ENCODE results near the gene TLCD1. TPM values are rescaled to one million over a fixed set of nuclear protein-coding genes. Genes with fewer than 3 reads are reported as not detected.

Gene TLCD1
- total and polyA plus RNA-seq, 10 donors: 0.97 to 3.5 (median 2.3) TPM; not detected in 1

DNA sequence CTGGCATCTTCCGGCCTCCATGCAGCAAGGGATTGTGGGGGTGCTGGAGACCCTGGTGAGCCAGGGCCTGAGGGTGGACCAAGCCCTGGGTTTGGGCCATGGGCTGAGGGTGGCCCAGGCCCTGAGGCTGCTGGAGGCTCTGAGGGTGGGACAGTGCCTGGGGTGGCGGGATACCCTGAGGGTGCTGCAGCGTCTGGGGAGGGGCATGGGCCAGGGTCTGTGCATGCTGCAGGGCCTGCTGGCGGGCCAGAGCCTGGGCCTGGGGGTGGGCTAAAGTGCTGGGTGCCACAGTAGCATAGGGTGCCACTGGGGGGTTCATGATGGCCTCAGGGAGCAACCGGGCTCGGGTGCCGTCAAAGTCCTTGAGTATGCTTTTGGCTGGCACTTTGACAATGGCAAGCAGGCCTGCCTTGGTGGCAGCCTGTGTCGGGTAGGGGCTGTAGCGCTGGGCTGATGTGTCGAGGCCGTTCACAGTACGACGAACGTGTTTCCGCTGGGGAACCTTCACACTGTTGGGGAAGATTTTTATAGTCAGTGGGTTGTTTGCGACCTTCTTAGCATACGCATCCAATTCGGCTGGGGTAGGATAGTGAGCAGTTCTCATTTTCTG lies 33.3 kb upstream of the TLCD1 start:
- TF ChIP-seq, protein P1, sequence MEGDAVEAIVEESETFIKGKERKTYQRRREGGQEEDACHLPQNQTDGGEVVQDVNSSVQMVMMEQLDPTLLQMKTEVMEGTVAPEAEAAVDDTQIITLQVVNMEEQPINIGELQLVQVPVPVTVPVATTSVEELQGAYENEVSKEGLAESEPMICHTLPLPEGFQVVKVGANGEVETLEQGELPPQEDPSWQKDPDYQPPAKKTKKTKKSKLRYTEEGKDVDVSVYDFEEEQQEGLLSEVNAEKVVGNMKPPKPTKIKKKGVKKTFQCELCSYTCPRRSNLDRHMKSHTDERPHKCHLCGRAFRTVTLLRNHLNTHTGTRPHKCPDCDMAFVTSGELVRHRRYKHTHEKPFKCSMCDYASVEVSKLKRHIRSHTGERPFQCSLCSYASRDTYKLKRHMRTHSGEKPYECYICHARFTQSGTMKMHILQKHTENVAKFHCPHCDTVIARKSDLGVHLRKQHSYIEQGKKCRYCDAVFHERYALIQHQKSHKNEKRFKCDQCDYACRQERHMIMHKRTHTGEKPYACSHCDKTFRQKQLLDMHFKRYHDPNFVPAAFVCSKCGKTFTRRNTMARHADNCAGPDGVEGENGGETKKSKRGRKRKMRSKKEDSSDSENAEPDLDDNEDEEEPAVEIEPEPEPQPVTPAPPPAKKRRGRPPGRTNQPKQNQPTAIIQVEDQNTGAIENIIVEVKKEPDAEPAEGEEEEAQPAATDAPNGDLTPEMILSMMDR (IDR thresholded peaks at IDR 0.05 in 8 of 11, conservative IDR thresholded peaks at IDR 0.05 in 3 of 11): no peak
- no peak for TF ChIP-seq POLR2AphosphoS5 (IDR thresholded peaks at IDR 0.05)
- 94 to 98% (median 96%) methylated on average over 15 to 18 of the region's 18 CpGs for WGBS, 5 donors
- H3K27ac ChIP-seq: no peak overlapping the region
- intact Hi-C loops (cut with DNase I; ENCODE audit: low total_unique reads): no loop called here
- peaks cover 12 to 39% (median 27%) of the 10 kb centered on the region in 6 donors for H3K4me1 ChIP-seq
- peak; percentile 68 for DNase-seq
- H3K27me3 ChIP-seq (replicated peaks in 1 of 7): no peaks in the 10 kb centered on the region
- H3K36me3 ChIP-seq: peaks cover 0 to 76% (median 23%) of the 10 kb centered on the region in 6 donors
- H3K4me3 ChIP-seq: no peak overlapping the region
- no peaks in the 10 kb centered on the region for H3K9me3 ChIP-seq

DNA sequence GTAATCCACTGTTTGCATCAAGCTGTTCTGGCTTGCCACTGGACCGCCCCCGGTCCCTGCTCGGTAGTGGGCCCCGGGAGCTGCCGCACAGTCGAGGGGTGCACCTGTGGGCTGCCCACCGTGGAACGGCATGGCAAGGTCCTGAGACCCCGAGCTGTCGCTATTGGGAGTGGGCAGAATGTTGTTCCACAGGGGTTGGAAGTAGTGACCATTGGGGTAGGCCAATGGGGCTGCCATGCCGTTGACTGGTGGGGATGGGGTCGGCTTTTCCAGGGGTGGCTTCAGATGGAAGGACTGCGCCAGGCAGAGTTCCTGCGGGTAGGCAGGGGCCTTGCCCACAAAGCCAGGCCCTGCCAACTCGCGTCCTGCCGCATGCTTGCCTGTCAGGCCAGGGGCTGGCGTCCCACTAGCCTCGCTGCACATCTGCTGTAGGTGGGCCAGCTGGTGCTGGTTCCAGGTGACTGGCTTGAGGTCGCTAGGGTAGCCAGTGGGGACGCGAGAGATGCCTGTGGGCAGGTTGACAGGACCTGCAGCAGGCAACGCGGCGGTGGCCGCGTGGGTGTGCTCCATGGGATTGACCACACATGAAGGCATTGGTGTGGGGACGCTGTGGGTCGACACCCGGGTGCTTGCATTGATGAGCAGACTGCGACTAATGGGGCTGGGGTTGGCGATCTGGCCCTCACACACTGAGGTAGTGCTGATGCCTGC lies 32.5 kb upstream of the TLCD1 start:
- peaks cover 0 to 72% (median 20%) of the 10 kb centered on the region in 6 donors for H3K36me3 ChIP-seq
- peak; percentile 75 for DNase-seq
- no peaks in the 10 kb centered on the region for H3K9me3 ChIP-seq
- 94 to 97% (median 97%) methylated on average over 25 to 32 of the region's 32 CpGs for WGBS, 5 donors
- H3K27ac ChIP-seq: no peak overlapping the region
- no peak overlapping the region for H3K4me3 ChIP-seq
- TF ChIP-seq POLR2AphosphoS5 (IDR thresholded peaks at IDR 0.05): peak in 1 of 3 donors; percentile 21
- TF ChIP-seq, protein P1 (IDR thresholded peaks at IDR 0.05 in 8 of 11, conservative IDR thresholded peaks at IDR 0.05 in 3 of 11): no peak
- peaks cover 12 to 34% (median 22%) of the 10 kb centered on the region in 6 donors for H3K4me1 ChIP-seq
- intact Hi-C loops (cut with DNase I; ENCODE audit: low total_unique reads): no loop called here
- no peaks in the 10 kb centered on the region for H3K27me3 ChIP-seq (replicated peaks in 1 of 7)

DNA sequence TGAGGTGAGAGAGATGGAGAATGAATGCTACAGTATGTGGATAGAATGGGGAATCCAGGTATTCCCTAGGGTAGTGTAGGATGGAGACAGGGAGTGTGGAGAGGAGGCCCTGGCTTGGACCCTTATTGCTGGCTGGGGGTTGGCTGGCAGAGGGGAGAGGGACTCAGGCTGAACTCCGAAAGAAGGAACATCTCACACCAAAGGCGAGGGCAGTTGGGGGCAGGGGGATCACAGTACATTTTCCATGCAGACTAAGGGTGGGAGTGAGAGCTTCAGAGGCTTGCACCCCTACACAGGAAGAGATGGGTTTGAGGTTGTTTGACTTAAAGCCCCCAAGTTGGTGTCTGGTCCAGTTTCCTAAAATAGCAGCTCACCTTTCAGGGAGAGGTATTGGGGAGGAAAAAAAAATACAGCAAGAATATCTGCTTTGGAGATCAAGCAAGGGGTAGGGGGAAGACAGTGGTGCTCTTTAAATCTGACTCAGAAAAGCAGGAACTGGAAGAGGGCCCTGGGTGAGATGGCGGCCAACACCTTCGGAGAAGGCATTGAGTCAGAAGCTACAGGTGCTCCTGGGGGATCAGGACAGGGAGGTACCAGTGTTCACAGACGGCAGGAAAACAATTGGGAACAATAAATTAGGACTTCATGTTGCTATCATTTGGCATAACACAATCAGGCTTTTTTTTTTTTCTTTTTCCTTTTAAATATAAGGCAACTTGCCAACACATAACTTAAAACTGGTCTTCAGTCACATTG lies 30.2 kb upstream of the TLCD1 start:
- no peaks in the 10 kb centered on the region for H3K9me3 ChIP-seq

More for the DNA sequence above, 30.2 kb upstream of the TLCD1 start:
- no peak overlapping the region for H3K4me3 ChIP-seq
- intact Hi-C loops (cut with DNase I; ENCODE audit: low total_unique reads): no loop called here
- no peak overlapping the region for H3K27ac ChIP-seq
- 84 to 96% (median 90%) methylated on average over 5 of the region's 5 CpGs for WGBS, 5 donors
- H3K4me1 ChIP-seq: peaks cover 6 to 20% (median 12%) of the 10 kb centered on the region in 6 donors
- TF ChIP-seq POLR2AphosphoS5 (IDR thresholded peaks at IDR 0.05): no peak
- TF ChIP-seq, protein P1 (IDR thresholded peaks at IDR 0.05 in 8 of 11, conservative IDR thresholded peaks at IDR 0.05 in 3 of 11): no peak
- TF ChIP-seq POLR2A (IDR thresholded peaks at IDR 0.05): no peak
- peak; percentile 8 for DNase-seq
- no peaks in the 10 kb centered on the region for H3K27me3 ChIP-seq (replicated peaks in 1 of 7)
- peaks cover 0 to 66% (median 20%) of the 10 kb centered on the region in 6 donors for H3K36me3 ChIP-seq

All from spleen (tissue), 11 donors.